ENCODE results near the gene WWOX. TPM values are rescaled to one million over a fixed set of nuclear protein-coding genes. Genes with fewer than 3 reads are reported as not detected.

The WWOX gene
- total RNA-seq, 1 donor: 8.2 TPM

GRCh38 chr16:79185711-79186110 lies 1086.3 kb downstream of the WWOX start:
- TF ChIP-seq CTCF (IDR thresholded peaks at IDR 0.05; ENCODE audit: insufficient read depth, low read depth, low read length): no peak
- H3K4me3 ChIP-seq (ENCODE audit: low read depth, low read length): no peak overlapping the region
- no peak for DNase-seq (ENCODE audit: low read depth)

GRCh38 chr16:79186196-79186595 lies 1086.7 kb downstream of the WWOX start:
- no peak overlapping the region for H3K4me3 ChIP-seq (ENCODE audit: low read depth, low read length)
- TF ChIP-seq CTCF (IDR thresholded peaks at IDR 0.05; ENCODE audit: insufficient read depth, low read depth, low read length): no peak
- DNase-seq (ENCODE audit: low read depth): peak; percentile 30

- no peak for TF ChIP-seq CTCF (IDR thresholded peaks at IDR 0.05; ENCODE audit: insufficient read depth, low read depth, low read length)
- DNase-seq (ENCODE audit: low read depth): no peak
- no peak overlapping the region for H3K4me3 ChIP-seq (ENCODE audit: low read depth, low read length)
These were observed 1088.8 kb downstream of the WWOX start for GRCh38 chr16:79188115-79188738.

GRCh38 chr16:79188739-79189122 lies 1089.3 kb downstream of the WWOX start:
- no peak for TF ChIP-seq CTCF (IDR thresholded peaks at IDR 0.05; ENCODE audit: insufficient read depth, low read depth, low read length)
- H3K4me3 ChIP-seq (ENCODE audit: low read depth, low read length): no peak overlapping the region
- no peak for DNase-seq (ENCODE audit: low read depth)

- no peak for TF ChIP-seq CTCF (IDR thresholded peaks at IDR 0.05; ENCODE audit: insufficient read depth, low read depth, low read length)
- DNase-seq (ENCODE audit: low read depth): no peak
- no peak overlapping the region for H3K4me3 ChIP-seq (ENCODE audit: low read depth, low read length)
These were observed 1091.1 kb downstream of the WWOX start for GRCh38 chr16:79190542-79190941.

- H3K4me3 ChIP-seq (ENCODE audit: low read depth, low read length): no peak overlapping the region
- no peak for TF ChIP-seq CTCF (IDR thresholded peaks at IDR 0.05; ENCODE audit: insufficient read depth, low read depth, low read length)
- DNase-seq (ENCODE audit: low read depth): no peak
These were observed 1092.5 kb downstream of the WWOX start for GRCh38 chr16:79191933-79192332.

GRCh38 chr16:79192904-79193303 lies 1093.5 kb downstream of the WWOX start:
- no peak for TF ChIP-seq CTCF (IDR thresholded peaks at IDR 0.05; ENCODE audit: insufficient read depth, low read depth, low read length)
- no peak for DNase-seq (ENCODE audit: low read depth)
- no peak overlapping the region for H3K4me3 ChIP-seq (ENCODE audit: low read depth, low read length)
